GM19397 (cell line): ENCODE measurements around the gene ASCC3.

Experiments
- ATAC-seq: cut with Tn5 transposase; IDR thresholded peaks from one replicate; pipeline ENCODE4 v1.9.1; 2021; ENCODE audit warnings: mild to moderate bottlenecking, moderate library complexity; ENCODE audit not compliant: unreplicated experiment

The ASCC3 gene

GRCh38 chr6:100612094-100612493 is 269.0 kb downstream of the ASCC3 start:
- no peak for ATAC-seq

- ATAC-seq: no peak
Measured at GRCh38 chr6:100599088-100599770, 281.9 kb downstream of the ASCC3 start.

- ATAC-seq: no peak
Measured at GRCh38 chr6:100595456-100595855, 285.7 kb downstream of the ASCC3 start.

GRCh38 chr6:100593522-100593921 is 287.6 kb downstream of the ASCC3 start:
- no peak for ATAC-seq

GRCh38 chr6:100592929-100593328 is 288.2 kb downstream of the ASCC3 start:
- ATAC-seq: no peak

- no peak for ATAC-seq
Measured at GRCh38 chr6:100577425-100577824, 303.7 kb downstream of the ASCC3 start.

DNA sequence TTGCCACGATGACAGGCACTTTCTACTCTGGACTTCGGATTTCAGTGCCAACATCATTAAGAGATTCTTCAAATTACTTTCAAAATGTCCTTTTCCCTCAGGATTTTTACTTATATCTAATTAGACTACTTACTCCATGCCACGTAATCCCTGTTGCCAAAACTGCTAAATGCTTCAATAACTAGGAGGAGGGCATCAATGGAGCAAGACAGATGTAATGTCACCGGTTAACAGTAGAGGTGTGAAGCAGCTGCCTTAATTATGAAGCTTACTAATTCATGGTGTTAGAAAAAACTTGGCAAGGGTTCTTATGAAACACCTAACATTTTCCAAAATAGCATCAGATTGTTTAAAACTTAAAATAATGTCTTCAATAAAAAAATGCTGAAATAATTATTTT is 305.2 kb downstream of the ASCC3 start:
- ATAC-seq: no peak

GRCh38 chr6:100574836-100575235 is 306.3 kb downstream of the ASCC3 start:
- ATAC-seq: no peak

DNA sequence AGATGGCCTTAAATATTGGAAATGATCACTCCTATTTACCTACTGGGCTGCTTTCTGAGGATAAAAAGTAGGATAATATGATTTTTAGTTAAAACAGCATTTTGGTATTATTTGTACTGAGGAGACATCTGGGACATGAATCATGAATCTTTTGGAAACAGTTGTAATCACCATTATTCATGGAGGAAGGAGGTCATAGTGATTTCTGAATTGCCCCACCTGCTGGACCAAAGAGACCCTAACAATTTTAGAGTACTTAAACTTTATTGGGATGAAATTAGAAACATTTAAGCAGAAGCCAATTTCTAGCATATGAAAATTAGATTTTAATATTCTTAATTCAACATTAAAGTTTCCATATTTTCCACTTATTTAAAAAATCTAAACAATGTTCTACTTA is 308.0 kb downstream of the ASCC3 start:
- no peak for ATAC-seq

GRCh38 chr6:100568255-100568654 is 312.9 kb downstream of the ASCC3 start:
- no peak for ATAC-seq

GRCh38 chr6:100566563-100566962 is 314.6 kb downstream of the ASCC3 start:
- no peak for ATAC-seq

DNA sequence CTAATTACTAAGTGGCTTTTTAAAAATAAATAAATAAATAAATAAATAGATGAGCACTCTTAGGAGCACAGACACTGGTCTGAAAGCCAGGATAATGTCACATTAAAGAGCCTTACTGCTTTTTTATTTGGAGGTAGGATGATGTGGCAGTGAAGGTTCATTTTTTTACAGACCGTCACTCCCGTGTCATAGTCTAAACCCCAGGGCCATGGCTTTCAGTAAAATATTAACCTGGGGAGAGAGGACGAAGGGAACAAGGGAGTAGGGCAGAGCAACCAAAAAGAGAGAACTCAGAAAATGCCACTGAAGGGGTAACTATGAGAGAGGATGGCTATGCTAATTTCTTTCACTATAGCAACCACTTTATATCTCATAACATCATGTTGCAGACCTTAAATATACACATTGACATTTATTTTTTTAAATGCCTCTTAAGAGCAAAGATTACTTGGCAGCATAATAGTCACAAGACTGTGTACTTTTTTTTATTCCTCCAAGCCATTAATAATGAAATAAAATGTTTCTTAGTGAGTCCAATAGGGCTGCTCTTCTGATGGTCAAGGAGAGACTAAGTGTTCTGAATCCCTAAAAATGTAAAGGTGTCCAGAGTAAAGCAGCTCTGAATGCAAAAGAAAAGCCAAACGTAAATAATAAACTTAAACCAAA is 315.6 kb downstream of the ASCC3 start:
- ATAC-seq: no peak

- no peak for ATAC-seq
Measured at GRCh38 chr6:100559859-100560258, 321.3 kb downstream of the ASCC3 start.

- ATAC-seq: no peak
Measured at GRCh38 chr6:100554228-100554627, 326.9 kb downstream of the ASCC3 start.

DNA sequence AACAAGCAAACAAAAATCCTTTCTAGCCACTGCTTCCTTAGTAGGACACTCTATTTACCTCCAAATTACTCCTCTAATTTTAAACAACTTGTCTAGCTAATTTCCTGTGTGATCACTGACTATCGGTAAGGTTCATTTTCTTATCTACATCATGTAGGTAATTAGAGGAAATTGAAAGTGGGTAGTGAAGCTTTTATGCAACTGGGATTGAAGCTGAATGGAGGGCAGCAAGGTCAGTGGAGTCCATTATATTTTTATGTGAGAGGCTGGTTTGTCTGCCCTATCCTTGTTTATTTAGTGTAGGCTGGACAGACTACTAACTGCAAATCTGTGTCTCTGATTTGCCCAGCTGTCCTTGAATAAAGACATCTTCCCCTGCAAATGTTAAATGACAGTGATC is 327.9 kb downstream of the ASCC3 start:
- ATAC-seq: no peak

GRCh38 chr6:100549406-100550167 is 331.5 kb downstream of the ASCC3 start:
- no peak for ATAC-seq

DNA sequence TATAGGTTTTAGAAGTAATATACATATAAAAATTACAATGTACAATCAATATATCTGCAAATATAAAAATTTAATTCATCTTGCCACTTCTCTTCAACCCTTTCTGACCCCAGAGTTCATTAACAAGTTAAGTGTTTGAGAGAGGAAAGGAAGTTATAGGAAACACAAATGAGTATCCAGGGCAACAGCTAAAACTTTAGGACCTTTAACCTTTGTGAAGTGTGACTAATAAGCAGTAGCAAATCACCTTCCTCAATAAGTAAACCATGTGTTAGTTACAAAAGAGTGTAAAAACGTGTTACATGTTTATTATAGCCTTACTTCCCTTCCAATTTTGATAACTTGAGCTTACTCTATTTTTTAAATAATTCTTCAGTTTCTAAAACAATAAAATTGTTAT is 343.0 kb downstream of the ASCC3 start:
- ATAC-seq: no peak

DNA sequence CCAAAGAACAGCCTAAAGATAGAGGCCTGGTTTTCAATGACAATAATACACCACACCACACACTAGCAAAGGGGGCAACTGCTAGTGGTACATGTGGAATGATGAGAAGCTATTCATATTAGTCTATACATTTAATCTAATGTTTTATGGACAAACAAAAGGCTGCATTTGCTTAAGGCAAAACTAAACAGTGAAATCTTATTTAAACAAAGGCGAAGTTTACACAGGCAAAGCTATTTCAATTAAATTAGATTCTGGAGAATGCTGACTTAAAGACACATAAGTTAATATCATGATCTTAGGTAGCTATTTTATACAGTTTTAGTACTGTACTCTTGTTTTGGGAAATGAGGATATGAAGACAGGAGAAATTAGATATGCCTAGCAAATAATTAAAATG is 362.5 kb downstream of the ASCC3 start:
- ATAC-seq: no peak

DNA sequence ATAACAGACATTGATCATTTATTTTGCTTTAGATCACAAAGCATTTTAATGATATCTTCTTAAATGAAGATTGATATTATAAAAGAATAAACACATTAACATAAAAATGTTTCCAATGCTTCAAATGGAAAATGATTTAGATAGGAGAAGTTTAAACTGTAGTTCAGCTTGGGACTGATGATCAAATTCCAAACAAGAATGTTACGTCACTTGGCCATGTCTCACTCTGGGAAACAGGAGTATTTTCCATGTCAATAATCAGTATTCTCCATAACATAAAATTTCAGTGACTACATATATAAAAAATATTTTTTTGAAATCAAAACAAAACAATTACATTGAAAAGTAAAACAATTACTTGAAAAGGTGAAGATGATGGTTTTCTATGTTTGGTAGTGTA is 363.5 kb downstream of the ASCC3 start:
- no peak for ATAC-seq

GRCh38 chr6:100517106-100517505 is 364.0 kb downstream of the ASCC3 start:
- no peak for ATAC-seq

DNA sequence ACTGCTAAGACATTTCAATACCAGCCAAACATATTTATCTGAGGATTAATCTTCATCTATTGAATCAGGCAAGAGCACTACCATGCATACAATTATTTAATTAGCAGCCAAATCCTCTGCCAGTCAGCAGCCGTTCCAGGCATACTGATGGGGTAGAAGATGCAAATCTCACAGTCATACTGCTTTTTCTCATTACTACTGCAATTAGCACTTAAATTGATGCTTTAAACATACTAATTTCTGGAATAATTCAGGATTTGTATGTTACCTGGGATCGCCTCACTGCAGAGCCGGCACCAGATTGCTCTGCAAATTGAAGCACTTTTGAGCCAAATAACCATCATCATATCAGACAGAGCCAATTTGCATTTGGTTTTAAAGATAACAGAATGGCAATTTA is 366.5 kb downstream of the ASCC3 start:
- ATAC-seq: no peak
